ENCODE results near the gene PNMA8B.

Gene PNMA8B

GRCh38 chr19:46487802-46488445 lies 7.7 kb downstream of the PNMA8B start:
- peak; percentile 68 to 80 for DNase-seq (ENCODE audit: low read depth in 2 of 2)

DNA sequence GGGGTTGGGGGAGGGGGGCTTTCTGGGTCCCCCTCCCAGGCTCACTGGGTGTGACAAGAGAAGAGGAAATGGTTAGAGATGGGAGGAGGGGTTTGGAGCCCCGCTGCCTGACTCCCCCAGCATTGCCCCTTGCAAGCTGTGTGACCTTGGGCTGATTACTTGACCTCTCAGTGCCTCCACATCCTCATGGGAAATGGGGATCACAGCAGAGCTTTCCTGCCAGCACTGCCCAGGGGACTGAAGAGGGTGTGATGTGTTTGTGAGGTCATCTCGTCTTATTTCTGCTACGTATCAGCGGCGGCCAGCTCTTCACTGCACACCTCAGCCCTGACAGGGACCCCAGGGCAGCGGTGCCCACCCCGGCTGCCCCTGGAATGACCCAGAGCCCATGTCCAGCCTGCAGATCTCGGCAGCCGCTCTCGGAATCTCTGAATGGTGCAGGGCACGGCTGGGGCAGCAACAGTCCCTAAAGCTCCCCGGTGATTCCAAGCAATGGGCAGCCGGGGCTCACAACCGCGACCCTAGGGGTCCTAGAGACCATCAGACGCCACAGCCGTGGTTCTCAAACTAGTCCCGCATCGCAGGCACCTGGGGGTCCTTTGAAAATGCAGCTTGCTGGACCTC lies 8.4 kb downstream of the PNMA8B start:
- DNase-seq (ENCODE audit: low read depth in 2 of 2): no peak

- DNase-seq (ENCODE audit: low read depth in 2 of 2): no peak
These were observed 9.3 kb downstream of the PNMA8B start for GRCh38 chr19:46486358-46486757.

DNA sequence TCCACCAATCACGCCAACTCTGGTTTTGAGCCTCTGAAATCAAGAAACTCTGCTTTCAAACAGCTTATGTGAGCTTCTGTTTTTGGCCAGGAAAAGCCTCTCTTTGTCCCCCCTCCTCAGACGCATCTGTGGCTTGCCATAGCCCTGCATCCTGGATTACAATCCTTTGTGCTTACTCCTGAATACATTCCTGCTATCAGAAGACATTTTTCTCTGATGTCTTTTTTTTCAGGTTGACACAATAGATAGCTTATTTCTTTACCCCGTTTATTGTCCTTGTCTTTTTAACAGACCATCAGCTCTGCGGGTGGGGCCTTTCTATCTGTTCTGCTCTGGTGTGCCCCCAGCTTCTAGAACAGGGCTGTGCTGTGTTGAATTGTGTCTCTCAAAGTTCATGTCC lies 11.0 kb downstream of the PNMA8B start:
- no peak for DNase-seq (ENCODE audit: low read depth in 2 of 2)

GRCh38 chr19:46482631-46483030 lies 13.0 kb downstream of the PNMA8B start:
- no peak for DNase-seq (ENCODE audit: low read depth in 2 of 2)

DNA sequence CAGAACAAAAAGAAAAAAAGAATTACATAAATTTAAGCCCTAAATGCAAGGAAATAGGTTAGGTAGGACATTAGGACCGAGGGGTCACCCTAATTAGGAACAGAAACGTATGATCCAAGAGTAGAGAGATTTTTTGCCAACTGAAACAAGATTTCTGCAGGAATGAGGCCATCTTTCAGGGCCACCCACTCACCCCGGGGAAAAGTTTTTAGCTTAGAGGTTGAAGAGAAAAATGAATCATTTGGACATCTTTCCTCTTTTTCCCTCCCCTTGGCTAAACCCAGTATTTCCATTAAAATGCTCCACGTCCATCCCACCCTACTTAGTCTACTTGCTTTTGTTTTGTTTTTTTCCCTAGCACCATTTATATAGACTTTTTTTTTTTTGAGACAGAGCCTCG lies 13.7 kb downstream of the PNMA8B start:
- DNase-seq (ENCODE audit: low read depth in 2 of 2): no peak

DNA sequence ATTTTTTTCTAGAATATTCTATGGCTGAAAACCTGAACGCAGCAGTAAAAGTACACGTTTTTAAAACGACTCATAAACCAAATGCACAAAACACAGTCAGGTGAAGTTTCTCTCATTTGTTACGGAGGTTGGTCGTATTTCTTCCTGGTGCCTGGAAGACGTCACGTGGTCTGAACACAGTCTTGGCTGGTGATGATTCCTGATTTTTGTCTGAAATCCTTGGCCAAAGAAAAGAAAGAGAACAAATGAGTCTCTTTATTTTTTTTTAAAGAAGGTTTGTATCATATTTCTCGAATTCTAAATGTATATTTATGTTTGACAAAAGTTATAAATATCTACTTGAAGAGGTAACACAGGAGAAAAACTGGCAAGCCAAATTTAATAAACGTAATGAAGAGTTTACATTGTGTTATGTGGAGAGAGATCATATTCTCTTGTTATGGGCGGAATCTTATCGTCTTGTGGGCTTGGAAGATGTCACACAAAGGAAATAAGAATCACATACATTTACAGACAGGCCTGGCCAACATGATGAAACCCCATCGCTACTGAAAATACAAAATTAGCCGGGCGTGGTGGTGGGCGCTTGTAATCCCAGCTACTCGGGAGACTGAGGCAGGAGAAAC lies 14.3 kb downstream of the PNMA8B start:
- DNase-seq (ENCODE audit: low read depth in 2 of 2): no peak

DNA sequence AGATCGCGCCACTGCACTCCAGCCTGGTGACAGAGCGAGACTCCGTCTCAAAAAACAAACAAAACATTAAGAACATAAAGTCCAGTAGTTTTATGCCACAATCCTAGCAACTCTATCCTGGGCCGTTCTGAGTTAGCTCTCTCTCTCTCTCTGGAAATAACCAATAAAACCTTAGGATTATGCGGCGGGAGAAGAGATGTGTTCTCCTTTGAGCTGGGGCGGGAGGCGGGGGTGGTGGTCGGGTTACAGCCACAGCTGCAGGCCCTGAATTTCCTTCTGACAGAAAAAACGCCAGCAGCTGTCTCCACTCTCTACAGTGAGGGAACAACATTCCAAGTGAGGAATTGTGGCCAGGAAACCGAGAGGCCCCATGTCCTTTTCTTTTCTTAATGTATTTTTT lies 15.3 kb downstream of the PNMA8B start:
- no peak for DNase-seq (ENCODE audit: low read depth in 2 of 2)

DNA sequence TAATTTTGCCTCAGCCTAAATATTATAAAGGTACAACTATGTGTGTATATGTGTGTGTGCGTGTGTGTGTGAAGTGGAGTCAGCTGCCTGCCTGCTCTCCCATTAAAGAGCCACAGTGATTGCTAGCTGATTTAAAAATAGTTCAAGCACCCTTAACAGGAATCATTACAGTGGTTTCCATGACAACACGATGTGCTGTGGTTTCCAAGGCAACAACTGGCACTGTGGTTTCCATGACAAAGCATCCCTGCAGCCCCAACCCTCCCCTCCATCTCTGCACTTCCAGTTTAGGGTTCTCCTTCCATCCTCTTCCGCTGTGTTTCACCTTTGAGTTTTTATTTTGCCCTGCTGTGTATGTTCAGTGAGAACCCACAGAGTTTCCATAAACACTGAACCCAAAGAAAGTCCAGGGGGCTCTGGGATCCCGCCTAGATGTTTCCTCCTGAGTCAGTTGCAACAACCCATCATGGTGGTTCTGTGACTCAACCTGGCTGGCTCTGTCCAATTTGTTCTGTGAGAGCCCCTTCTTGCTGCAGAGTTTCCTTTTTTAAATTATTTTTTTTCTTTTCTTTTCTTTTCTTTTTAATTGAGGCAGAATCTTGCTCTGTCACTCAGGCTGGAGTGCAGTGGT lies 17.2 kb downstream of the PNMA8B start:
- no peak for DNase-seq (ENCODE audit: low read depth in 2 of 2)

DNA sequence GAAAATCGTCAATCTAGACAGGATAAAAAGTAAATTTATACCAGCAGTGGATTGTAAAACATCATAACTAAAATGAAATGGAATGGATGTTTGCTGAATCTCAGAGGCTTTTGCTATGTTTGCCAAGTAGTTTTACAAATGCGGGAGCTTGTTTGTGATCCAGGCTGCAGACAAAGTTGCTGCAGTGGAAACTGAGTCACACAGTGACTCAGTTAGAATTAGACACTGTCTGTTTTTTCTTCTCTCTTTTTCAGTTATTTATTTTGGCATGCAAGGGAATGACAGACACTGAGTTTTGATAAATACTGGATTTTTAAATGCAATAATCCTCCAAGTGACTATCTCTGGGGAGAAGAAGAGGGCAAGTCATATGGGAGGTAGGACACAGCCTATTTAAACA lies 19.7 kb downstream of the PNMA8B start:
- DNase-seq (ENCODE audit: low read depth in 2 of 2): no peak

- no peak for DNase-seq (ENCODE audit: low read depth in 2 of 2)
These were observed 21.5 kb downstream of the PNMA8B start for GRCh38 chr19:46474211-46474610.

DNA sequence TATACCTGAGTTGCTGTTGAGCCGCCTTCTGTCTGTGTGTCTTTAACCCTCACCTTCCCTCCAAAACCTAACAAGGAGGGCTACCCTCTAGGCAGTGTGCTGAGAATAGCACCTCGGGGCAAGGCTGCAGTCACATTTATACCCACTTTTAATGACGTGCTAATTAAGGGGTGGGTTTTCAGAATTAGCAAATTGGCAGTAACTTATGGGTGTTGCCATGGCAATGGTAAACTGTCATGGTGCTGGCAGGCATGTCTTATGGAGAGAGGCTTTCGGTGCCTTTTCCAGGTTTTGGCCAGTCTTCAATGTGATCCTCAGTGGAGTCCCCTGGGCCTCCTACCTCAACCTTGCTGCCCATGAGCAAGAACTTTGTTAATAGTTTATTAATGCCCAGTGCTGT lies 23.1 kb downstream of the PNMA8B start:
- DNase-seq (ENCODE audit: low read depth in 2 of 2): no peak

DNA sequence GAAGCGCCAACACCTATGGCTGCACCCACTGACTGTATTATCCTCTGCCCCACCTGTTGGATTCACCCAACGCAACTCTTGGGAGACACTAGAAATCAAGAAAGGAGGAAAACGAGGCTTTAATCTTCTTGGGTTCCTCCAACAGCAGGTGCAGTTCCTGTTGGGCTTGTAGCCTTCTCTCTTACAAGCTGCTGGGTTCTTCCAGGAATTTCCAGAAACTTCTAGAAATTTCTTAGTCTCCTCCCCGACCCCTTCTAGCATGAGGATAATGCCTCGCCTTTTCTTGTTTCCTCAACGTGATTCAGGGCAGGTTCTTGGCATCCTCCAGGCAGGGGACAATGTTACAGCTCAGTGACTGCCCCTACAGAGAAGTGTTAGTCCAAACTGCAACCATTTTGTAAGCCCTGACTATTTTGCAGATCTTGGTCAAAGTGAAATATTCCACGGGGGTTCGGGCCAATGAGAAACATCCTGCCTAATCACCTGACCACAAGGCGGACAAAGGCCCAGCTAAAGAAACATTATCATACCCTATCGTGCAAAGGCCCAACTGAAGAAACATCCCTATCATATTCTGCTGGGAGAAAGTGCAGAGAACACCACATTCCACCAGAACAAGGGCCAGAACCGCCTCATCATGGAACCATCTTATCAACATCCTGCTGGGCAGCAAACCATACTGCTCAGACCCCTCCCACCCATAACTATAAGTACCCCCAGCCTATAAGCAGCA lies 23.7 kb downstream of the PNMA8B start:
- DNase-seq (ENCODE audit: low read depth in 2 of 2): no peak

DNA sequence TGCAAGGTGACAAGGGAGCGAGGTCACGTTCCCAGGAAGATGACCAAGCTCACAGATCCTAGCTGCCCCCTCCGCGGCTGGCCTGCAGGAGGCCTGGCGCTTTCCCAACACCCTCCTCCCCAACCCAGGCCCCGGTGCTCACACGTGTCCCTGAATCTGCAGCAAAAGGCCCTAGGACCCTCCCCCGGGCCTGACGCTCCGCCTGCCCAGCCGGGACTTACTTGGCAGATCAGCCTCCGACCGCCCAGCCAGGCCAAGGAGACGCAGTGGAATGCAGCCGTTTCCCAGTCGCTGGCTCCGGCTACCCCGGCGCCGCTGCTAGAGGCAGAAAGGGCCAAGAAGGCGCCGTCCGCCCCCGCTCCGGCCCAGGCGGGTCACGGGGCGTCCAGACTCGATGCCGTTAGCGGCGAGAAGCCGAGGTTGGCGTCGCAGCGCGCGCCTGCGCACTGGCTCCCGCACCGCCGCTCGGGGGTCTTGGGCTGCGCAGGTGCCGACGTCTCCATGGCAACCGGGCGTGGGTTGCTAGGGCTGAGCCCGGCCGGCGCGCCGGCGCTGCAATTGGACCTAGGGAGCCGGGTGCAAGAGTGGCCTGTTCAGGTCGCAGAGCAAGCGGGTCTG lies 24.4 kb downstream of the PNMA8B start, which contains the start of gene PNMA8A:
Gene PNMA8A (minus strand): TSS at position 448 of the 618 bp plus-strand sequence. CDS start 528 bp downstream, outside the sequence.
- DNase-seq (ENCODE audit: low read depth in 2 of 2): no peak

- no peak for DNase-seq (ENCODE audit: low read depth in 2 of 2)
These were observed 25.3 kb downstream of the PNMA8B start for GRCh38 chr19:46470376-46470775.

DNA sequence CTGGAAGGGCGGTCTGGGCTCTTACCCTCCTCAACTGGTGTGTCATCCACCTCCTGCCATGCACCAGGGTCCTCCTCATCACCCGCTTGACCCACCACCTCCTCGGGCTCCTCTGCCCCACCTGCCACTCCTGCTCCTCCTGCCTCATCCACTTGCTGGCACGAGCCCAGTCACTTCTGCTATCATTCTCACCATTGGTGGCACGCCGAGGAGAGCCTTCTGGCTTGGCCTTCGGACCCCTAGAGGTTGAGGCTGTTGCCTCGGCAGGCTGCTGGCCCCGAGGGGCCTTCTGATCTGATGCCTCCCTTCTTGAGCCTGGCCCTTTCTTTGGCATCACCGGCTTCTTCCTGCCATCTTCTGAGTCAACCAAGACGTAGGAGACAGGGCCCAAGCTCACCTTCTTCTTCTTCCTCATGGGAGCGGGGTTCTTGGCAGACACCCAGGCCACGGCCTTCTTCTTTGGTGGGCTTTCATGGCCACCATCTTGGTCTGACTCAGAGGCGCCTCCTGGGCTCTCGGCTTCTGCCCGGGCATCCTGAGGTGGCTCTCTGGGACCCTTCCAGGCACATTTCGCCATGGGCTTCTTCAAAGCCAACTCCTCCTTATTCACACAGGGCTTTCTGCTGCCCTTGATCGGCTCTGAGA lies 26.0 kb downstream of the PNMA8B start:
- DNase-seq (ENCODE audit: low read depth in 2 of 2): no peak

GRCh38 chr19:46466536-46467196 lies 29.0 kb downstream of the PNMA8B start:
- no peak for DNase-seq (ENCODE audit: low read depth in 2 of 2)

- DNase-seq (ENCODE audit: low read depth in 2 of 2): no peak
These were observed 32.2 kb downstream of the PNMA8B start for GRCh38 chr19:46463516-46463915.

DNA sequence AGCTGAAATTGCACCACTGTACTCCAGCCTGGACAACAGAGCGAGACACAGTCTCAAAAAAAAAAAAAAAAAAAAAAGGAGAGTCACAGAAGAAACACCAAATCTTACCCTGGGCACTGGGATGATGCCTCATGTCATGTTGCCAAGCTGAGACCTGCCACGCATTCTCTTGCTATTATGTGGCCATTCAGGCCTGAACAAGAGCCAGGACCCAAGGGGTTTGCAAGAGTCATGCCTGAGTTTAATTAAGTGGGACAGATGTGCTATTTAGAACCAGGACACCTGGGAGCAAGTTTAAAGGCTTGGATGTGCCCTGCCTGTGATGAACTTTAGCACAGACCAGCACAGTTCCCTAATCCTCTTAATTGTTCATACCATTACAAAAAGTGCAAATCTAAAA lies 34.1 kb downstream of the PNMA8B start:
- DNase-seq (ENCODE audit: low read depth in 2 of 2): no peak

- DNase-seq (ENCODE audit: low read depth in 2 of 2): no peak
These were observed 34.7 kb downstream of the PNMA8B start for GRCh38 chr19:46460981-46461380.

DNA sequence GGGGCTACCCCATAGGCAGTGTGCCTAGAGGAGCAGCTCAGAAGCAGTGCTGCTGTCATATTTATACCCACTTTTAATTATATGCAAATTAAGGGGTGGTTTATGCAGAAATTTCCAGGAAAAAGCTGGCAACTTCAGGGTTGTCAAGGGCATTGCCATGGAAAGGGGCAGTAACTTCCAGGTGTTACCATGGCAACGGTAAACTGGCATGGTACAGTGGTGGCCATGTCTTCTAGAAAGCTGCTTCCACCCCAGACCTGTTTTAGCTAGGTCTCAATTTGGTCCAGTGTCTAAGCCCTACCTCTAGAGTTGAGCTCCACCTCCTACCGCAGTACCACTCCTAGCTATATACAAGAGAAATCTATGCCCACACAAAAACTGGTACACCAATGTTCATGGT lies 35.6 kb downstream of the PNMA8B start:
- no peak for DNase-seq (ENCODE audit: low read depth in 2 of 2)
